HG03521 (cell line): Measurements from ENCODE around the gene NEURL1.

Experiments used
- ATAC-seq: cut with Tn5 transposase; IDR thresholded peaks from one replicate; pipeline ENCODE4 v1.9.1; 2021; ENCODE audit warnings: mild to moderate bottlenecking, moderate library complexity; ENCODE audit not compliant: unreplicated experiment

NEURL1 gene

DNA sequence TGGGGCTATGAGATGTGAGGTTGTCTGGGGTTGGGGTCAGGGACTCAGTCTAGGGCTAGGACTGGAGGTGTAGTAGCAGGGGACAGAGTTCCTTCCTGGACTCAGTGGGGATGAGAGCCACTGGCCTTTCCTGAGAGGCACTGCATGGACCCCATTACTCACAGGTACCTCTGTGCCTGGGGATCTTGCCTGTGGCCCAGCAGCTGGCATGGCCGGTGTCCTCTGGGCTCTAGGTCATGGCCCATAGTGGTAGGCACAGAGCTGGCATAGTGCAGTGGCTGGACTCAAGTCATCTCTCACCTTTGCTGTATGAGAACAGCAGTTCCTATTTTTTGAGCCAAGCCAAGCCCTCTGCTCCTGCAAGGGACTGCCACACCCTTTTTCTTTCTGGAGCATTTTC lies 51.9 kb downstream of the NEURL1 start:
- no peak for ATAC-seq

- no peak for ATAC-seq
Measured at GRCh38 chr10:103545771-103546281, 52.3 kb downstream of the NEURL1 start.

DNA sequence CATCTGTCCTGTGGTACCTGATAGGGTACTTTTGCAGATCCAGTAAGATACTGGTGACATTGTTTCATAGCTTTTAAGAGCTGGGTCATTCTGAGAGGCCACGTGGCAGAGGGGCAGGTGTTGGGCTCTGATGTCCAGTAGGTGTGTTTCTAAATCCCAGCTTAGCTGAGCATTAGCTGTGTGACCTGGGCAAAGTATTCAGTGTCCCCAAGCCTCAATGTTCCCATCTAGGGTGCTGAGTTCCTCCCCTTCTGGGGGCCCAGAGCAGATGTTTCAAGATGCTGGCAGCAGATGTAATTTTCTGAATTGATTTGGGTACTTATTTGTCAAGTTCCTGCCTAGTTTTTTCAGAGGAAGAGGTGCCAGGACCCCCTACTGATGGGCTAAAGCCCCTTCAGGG lies 52.9 kb downstream of the NEURL1 start:
- ATAC-seq, result no peak

- ATAC-seq, result no peak
Measured at GRCh38 chr10:103547391-103547946, 54.0 kb downstream of the NEURL1 start.

DNA sequence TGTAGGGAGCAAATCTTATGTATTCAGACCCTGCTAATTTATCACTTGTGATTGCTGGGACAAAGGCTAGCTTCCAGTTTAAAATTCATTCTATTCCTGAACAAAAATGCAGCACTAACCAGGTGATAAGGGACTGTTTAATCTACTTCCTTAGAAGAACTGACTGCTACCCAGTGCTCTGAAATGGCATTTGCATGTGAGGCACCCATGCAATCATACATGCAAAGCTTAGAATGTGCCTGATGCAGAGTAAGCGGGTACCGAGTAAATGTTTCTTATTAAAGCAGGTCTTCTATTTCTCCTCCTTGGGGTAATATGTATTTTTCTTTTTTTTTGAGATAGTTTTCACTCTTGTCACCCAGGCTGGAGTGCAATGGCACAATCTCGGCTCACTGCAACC lies 54.5 kb downstream of the NEURL1 start:
- ATAC-seq, result no peak

- ATAC-seq, result no peak
Measured at GRCh38 chr10:103548581-103549348, 55.3 kb downstream of the NEURL1 start.

DNA sequence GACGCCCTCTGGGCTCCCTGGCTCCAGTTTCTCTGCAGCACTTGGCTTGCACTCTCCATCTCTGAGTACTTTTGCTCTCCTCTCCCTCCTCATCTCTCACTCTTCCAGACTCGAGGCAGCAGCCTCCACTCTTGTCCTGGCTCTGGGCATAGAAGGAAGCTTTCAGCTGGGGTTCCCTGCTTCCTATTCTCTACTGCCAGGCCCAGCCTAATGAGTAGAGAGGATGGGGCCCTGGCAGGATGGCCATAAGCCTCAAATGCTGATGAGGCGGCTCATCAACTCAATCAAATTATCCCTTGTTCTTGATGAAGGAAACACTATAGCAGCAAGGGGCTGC lies 55.8 kb downstream of the NEURL1 start:
- ATAC-seq, result no peak

GRCh38 chr10:103550229-103550628 lies 56.7 kb downstream of the NEURL1 start:
- ATAC-seq, result no peak

DNA sequence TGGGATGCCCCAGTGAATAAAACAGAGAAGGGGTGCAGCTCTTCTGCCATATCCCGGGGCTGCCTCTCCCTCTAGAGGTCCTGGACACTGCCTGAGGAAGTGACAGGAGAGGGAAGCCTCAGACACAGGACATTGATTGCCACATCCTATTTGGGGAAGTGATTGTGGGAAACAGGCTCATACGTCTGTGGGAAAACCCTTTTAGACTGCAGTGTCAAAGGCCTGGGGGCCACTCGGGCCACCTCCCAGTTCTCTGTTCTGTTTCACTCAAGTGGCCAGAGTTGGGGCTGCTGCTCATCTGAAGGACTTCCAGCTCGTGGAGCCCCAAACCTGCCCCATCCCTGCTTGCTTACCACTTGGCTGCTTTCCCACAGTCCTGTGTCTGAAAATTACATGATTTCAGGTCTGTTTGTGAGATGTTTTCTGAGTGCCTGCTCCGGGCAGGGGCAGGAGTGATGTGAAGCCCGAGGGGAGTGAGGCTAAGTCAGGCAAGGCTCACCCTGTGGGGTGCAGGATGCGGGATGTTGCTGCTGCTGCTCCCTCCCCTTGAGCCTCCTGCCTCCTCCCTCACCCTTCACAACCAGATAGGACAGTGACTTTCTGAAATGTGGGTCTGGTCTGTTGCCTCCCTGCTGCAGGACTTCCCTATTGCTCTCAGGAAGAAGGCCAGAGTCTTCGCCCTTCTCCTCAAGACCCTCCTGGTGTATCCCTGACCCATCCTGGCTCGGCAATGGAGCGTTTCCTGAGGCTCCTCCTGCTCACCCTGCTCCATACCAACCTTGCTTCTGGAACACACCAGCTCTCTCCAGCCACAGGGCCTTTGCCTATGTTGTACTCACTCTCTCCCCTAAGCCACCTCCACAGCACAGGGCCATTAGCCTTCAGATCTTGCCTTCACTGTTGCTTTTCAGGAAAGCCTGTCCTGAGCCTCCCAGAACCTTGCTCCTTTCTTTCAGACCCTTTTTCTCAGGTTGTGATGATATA lies 58.4 kb downstream of the NEURL1 start:
- no peak for ATAC-seq

- no peak for ATAC-seq
Measured at GRCh38 chr10:103552856-103553742, 59.6 kb downstream of the NEURL1 start.

DNA sequence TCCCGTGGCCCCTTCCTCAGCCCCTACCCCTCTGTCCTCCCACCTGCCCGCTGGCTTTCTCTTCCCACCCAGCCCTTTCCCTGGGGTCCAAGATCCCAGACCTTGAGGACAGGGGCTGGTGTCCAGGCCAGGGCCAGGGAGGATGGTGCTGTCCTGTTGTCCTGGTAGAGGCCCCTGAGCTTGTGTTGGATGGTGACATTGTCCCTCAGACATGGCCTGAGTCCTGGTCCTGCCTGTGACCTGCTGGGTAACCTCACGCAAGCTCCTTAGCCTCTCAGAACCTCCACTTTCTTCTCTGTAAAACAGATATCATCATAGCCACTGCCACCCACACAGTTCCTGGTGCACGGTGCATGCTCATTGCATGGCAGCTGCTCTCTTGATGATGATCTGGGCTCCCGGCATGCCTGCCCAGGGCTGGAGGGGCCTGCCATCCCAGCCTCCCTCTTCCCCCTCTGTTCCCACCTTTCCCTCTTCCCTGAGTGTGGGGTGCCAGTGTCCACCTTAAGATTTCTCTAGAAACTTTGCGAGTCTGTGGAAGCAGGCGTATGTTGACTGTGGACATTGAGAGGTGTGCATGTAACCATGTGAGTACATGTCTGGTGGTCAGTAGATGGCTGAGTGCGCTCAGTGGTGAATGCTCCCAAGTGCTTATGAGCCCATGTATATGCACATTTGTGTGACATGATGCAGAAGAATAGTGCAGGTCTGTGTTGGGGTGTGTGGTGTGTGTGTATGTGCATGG lies 60.4 kb downstream of the NEURL1 start:
- no peak for ATAC-seq

DNA sequence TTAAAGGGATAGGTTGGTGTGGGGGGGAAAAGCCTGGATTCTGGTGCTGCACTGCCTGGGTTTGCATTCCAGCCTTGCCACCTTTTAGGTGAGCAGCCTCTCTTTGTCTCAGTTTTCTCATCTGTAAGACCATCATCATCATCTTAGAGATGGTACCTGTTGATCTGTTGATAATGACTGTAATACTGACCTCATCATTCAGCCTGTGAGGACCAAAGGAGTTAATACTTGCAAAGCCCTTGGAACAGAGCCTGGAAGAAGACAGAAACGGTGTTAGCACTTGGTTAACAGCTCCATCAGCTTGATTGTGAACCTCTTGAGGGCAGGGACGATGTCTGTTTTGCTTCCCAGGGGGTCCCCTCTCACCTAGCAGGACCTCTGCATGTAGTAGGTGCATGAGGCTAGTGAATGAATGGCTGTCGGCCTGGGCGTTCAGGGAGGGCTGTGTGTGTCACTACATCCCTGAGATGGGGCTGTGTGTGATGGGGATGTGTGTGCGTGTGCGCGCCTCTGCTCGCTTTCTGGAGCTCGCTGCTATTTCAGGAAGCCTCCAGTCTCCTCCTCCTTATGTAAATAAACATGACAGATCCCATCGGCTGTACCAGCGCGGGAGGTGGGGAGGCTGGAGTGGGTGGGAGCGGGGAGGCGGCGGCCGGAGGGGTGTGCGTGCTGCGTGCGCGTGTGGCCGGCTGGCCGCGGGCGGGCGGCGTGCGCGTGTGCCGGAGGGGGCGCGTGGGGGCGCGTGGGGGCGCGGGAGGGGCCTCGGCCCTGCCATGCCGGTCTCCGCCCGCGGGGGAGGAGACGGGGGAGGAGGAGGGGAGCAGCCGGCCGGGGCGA lies 61.2 kb downstream of the NEURL1 start:
- no peak for ATAC-seq

DNA sequence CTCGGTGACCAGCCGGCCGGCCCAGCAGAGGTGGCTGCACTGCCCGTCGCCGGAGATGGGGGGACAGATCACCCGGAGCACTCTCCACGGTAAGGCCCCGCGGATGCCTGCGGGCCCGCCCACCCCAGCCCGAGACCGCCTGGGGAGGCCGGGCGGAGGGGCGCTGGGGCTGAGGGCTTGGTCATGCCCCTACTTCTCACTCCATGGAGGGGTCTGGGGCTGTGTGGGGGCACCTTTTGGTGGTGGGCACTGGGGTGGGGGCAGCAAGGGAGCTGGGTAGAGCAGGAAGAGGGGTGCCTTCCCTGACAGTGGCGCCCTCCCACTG lies 61.8 kb downstream of the NEURL1 start:
- no peak for ATAC-seq

DNA sequence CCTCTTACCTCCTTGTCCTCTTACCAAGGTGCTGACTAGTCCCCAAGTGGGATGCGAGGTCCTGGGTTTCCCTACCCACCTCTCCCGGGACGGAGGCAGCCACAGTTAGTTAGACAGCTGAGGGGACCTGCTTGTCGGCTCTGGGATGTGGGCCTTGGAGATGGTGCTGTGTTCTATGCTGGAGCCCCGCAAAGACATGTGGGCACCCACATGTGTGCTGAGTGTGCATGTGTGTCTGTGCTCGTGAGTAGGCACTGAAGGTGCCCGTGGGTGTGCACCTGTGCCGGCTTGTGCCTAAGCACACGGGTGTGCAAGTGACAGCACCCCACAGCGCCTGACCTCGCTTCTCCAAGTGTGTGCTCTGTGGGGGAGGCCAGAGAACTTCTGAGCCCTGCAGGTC lies 62.2 kb downstream of the NEURL1 start:
- no peak for ATAC-seq

- no peak for ATAC-seq
Measured at GRCh38 chr10:103556383-103557007, 63.0 kb downstream of the NEURL1 start.

GRCh38 chr10:103557455-103557854 lies 64.0 kb downstream of the NEURL1 start:
- no peak for ATAC-seq

GRCh38 chr10:103558911-103559310 lies 65.4 kb downstream of the NEURL1 start:
- ATAC-seq, result no peak

DNA sequence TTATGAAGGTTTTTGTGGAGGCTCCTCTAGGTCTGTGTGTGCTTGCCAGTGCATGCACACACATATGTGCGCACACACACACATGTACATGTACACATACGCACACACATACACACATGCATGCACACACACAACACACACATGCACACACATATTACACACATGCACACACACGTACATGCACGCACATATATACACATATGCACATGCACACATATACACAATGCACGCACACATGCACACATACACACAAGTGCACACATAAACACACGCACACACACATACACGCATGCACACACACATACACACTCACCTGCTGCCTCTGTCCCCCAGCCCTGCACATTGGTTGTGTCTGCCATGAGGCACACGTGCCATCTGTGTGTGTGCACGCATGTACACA lies 66.3 kb downstream of the NEURL1 start:
- ATAC-seq, result no peak

- no peak for ATAC-seq
Measured at GRCh38 chr10:103560886-103561285, 67.4 kb downstream of the NEURL1 start.
